ENCODE measurements around the gene SMC1B. TPM values are rescaled to one million over a fixed set of nuclear protein-coding genes. Genes with fewer than 3 reads are reported as not detected.

The SMC1B gene
- under 0.01 TPM in 1 of 2 replicates, not detected in the other for total RNA-seq

DNA sequence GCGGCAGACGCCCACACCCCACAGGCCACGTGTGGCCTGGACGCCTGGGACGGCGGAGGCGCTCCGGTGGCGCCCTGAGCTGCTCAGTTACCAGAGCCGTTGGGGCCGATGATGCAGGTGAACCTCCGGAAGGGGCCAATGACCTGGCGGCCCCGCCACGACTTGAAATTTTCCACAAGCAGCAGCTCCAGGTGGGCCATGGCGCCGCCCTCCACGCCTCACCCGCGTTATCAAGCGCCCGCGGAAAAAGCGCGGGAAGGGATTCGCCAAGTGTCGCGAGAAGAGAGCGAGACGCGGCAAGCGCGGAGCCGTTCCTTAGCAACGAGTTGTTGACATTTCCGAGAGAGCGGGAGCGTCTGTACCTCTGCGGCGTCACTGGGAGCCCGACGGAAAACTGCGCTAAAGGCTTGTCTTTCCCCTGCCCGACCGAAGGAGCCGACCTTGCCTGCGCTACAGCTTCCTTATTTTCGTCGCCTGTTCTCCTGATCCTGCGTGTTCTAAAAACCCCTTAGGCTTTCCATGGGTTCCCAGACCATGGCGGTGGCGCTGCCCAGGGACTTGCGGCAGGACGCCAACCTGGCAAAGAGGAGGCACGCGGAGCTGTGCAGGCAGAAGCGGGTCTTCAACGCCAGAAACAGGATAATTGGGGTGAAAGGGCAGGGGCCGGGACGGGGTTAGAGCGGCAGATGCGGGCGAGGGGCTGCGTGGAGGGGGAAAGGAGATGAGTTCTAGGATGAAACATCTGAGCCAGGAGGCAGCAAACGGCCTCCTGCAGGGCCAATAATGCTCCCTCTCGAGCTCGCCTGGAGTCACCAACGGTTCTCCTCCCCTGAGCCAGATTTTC lies at the start of gene SMC1B, which contains the start of gene RIBC2:
Gene SMC1B, minus strand, starts transcription at position 232 of the 844 bp plus-strand sequence. Its CDS starts 32 bp downstream, at position 200.
Gene RIBC2, plus strand, starts transcription at position 326 of the 844 bp plus-strand sequence. Its CDS starts 194 bp downstream, at position 520.

GRCh38 chr22:45309422-45310227 lies 103.8 kb downstream of the SMC1B start, which contains the start of gene FAM118A:
TSS of gene FAM118A (plus strand) at chr22:45309934. CDS start at chr22:45322380, 12,446 bp downstream.

Other genes starting within 250 kb of the SMC1B start
- 40.6 and 62.2 TPM in 2 replicates for gene NUP50, start 249.7 kb downstream of the SMC1B start, total RNA-seq
- gene KIAA0930, start 172.7 kb downstream of the SMC1B start, total RNA-seq, result 44.8 and 54.0 TPM in 2 replicates
- not detected in 2 replicates for gene UPK3A, start 128.7 kb downstream of the SMC1B start, total RNA-seq
- gene FAM118A, start 103.7 kb downstream of the SMC1B start, total RNA-seq, result 11.0 and 29.0 TPM in 2 replicates
- 0.87 and 3.0 TPM in 2 replicates for gene RIBC2, start 94 bp upstream of the SMC1B start, total RNA-seq
- gene FBLN1, start 89.3 kb upstream of the SMC1B start, total RNA-seq, result 94.1 and 164 TPM in 2 replicates